Parathyroid adenoma (tissue), 2 donors: ENCODE data around the gene SLC44A5.

ENCODE experiments used
- H2AFZ ChIP-seq: fragments of 300-600 bp; sonication (generic); one replicate; pipeline ENCODE4 v1.7.0; 2017; ENCODE audit warnings: antibody characterized with exemption, mild to moderate bottlenecking
- H3K27ac ChIP-seq: fragments of 300-600 bp; sonication (generic); one replicate; pipeline ENCODE4 v1.7.0; 2017
- H3K27me3 ChIP-seq: fragments of 300-600 bp; sonication (generic); one replicate; pipeline ENCODE4 v1.7.0; 2017; ENCODE audit warnings: low read length; ENCODE audit not compliant: control insufficient read depth, insufficient read depth
- H3K36me3 ChIP-seq: fragments of 300-600 bp; sonication (generic); one replicate; pipeline ENCODE4 v1.7.0; 2017; ENCODE audit warnings: low read length; ENCODE audit not compliant: control insufficient read depth, insufficient read depth
- H3K4me1 ChIP-seq: fragments of 300-600 bp; sonication (generic); one replicate; pipeline ENCODE4 v1.7.0; 2017; ENCODE audit warnings: control low read depth
- H3K4me2 ChIP-seq: fragments of 300-600 bp; sonication (generic); one replicate; pipeline ENCODE4 v1.7.0; 2017; ENCODE audit warnings: low read length
- H3K4me3 ChIP-seq: fragments of 300-600 bp; sonication (generic); one replicate; pipeline ENCODE4 v1.7.0; 2017; ENCODE audit warnings: low read depth, low read length
- H3K79me2 ChIP-seq: fragments of 300-600 bp; sonication (generic); one replicate; pipeline ENCODE4 v1.7.0; 2017; ENCODE audit warnings: control low read depth
- H3K9ac ChIP-seq: fragments of 300-600 bp; sonication (generic); one replicate; pipeline ENCODE4 v1.7.0; 2017; ENCODE audit warnings: mild to moderate bottlenecking
- H3K9me3 ChIP-seq: fragments of 300-600 bp; sonication (generic); one replicate; pipeline ENCODE4 v1.7.0; 2017; ENCODE audit warnings: low read length; ENCODE audit not compliant: control insufficient read depth
- CTCF ChIP-seq: fragments of 300-600 bp; sonication (generic); IDR thresholded peaks from one replicate; pipeline ENCODE4 v1.7.0; 2017; ENCODE audit warnings: antibody characterized with exemption, mild to moderate bottlenecking
- donor health status: primary hyperparathyroidism.

SLC44A5 gene

DNA sequence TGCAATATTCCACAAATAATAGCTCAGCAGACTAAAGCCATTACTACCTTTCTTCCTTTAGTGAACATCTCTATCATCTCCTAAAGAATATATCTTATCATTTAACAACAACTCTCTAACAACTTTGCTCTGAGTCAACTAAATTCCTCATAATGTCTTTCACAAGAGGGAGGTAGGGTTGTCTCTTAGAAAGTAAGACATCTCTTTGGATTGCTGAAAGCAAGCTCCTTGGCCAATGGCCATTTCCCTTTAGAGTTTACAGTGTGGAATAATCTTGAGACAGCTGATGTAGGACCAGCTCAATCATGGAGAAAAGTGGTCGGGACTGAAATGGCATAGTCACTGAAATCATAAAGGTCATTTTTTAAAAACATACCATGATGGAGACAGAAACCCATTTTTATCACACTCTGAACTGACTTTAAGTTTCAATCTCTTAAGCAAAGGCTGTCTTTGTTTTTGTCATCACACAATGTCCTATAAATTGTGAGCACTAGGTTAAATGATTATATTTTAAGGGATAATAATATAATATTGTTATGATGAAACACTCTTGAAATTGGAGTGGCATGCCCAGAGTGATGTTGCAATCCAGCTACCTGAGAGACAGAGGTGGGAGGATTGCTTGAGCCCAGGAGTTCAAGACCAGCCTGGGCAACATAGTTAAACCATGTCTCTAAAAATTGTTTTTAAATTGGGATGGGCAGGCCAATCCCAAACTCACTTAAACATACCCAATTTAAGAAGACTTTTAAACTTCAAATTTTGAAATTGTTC lies 91.1 kb downstream of the SLC44A5 start:
- Histone ChIP-seq H3K9me3 (no peaks in the 10 kb centered on the region), H3K9ac (no peak overlapping the region), H3K27me3 (no peaks in the 10 kb centered on the region), H3K36me3 (no peaks in the 10 kb centered on the region), H2AFZ (no peak overlapping the region), H3K4me2 (no peak overlapping the region), H3K79me2 (no peaks in the 10 kb centered on the region), H3K4me1 (no peaks in the 10 kb centered on the region), H3K4me3 (no peak overlapping the region), H3K27ac (no peak overlapping the region)
- no peak for TF ChIP-seq CTCF

DNA sequence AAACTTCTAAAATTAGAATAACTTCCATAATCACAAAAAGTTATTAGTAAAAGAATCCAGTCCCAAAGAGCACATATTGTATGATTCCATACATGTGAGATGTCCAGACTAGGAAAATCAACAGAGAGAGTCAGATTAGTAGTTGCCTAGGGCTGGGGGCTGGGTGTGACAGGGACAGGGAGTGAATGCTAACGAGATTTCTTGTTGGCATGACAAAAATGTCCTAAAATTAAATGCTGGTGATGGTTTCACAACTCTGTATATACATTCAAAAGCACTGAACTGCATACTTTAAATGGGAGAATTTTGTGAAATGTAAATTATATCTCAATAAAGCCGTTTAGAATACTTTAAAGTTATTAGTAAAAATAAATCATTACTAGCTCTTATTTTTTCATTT lies 92.2 kb downstream of the SLC44A5 start:
- Histone ChIP-seq H3K79me2 (no peaks in the 10 kb centered on the region), H3K27ac (no peak overlapping the region), H3K4me1 (no peaks in the 10 kb centered on the region), H3K4me2 (no peak overlapping the region), H3K9me3 (no peaks in the 10 kb centered on the region), H3K9ac (no peak overlapping the region), H2AFZ (no peak overlapping the region), H3K27me3 (no peaks in the 10 kb centered on the region), H3K36me3 (no peaks in the 10 kb centered on the region), H3K4me3 (no peak overlapping the region)
- no peak for TF ChIP-seq CTCF

- H3K79me2 ChIP-seq = no peaks in the 10 kb centered on the region
- H3K27ac ChIP-seq = no peak overlapping the region
- H3K9ac ChIP-seq = no peak overlapping the region
- no peak overlapping the region for H3K4me2 ChIP-seq
- no peak overlapping the region for H2AFZ ChIP-seq
- H3K4me3 ChIP-seq = no peak overlapping the region
- H3K36me3 ChIP-seq = no peaks in the 10 kb centered on the region
- no peaks in the 10 kb centered on the region for H3K4me1 ChIP-seq
- H3K9me3 ChIP-seq = no peaks in the 10 kb centered on the region
- no peak for TF ChIP-seq CTCF
- H3K27me3 ChIP-seq = no peaks in the 10 kb centered on the region
These were observed 96.6 kb downstream of the SLC44A5 start for GRCh38 chr1:75514270-75514669.

DNA sequence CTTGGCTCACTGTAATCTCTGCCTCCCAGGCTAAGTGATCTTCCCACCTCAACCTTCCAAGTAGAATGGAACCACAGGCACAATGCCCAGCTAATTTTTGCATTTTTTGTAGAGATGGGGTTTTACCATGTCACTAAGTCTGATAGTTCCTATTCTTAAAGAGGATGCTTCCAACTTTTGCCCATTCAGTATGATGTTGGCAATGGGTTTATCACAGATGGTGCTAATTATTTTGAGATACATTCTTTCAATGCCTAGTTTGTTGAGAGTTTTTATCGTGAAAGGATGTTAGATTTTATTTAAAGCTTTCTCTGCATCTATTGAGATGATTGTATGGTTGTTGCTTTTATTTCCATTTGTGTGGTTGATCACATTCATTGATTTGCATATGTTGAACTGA lies 103.9 kb downstream of the SLC44A5 start:
- H3K36me3 ChIP-seq = no peaks in the 10 kb centered on the region
- H3K4me1 ChIP-seq = no peaks in the 10 kb centered on the region
- no peaks in the 10 kb centered on the region for H3K9me3 ChIP-seq
- H3K27me3 ChIP-seq = no peaks in the 10 kb centered on the region
- no peak overlapping the region for H3K4me3 ChIP-seq
- no peak overlapping the region for H2AFZ ChIP-seq
- H3K79me2 ChIP-seq = no peaks in the 10 kb centered on the region
- H3K9ac ChIP-seq = no peak overlapping the region
- no peak overlapping the region for H3K4me2 ChIP-seq
- no peak for TF ChIP-seq CTCF
- H3K27ac ChIP-seq = no peak overlapping the region
